SH-SY5Y (cell line): ENCODE data around the gene FCN2.

Source experiments
- GATA2 ChIP-seq: IDR thresholded peaks from 2 replicates; pipeline ENCODE4 v1.6.1; 2011; ENCODE audit warnings: mild to moderate bottlenecking, low read depth, low read length
- GATA3 ChIP-seq: IDR thresholded peaks from 2 replicates; pipeline ENCODE4 v1.6.1; 2011; ENCODE audit warnings: low read depth, mild to moderate bottlenecking, low read length, moderate library complexity

GRCh38 chr9:134892221-134892620 lies 11.6 kb downstream of the FCN2 start:
- TF ChIP-seq GATA2 (no peak), GATA3 (no peak)
